Keratinocyte (primary cell): ENCODE data around the gene ELP4.

Experiments
- EZH2 ChIP-seq: IDR thresholded peaks from one replicate; pipeline ENCODE4 v1.6.1; 2012; ENCODE audit warnings: inconsistent platforms, mild to moderate bottlenecking, low read length, moderate library complexity
- TF ChIP-seq, protein P1 (sequence below), 3 experiments: IDR thresholded peaks in 1 of 3; conservative IDR thresholded peaks in 1 of 3; optimal IDR thresholded peaks in 1 of 3; 2 replicates in 2 of 3; 3 replicates in 1 of 3; pipeline versions ENCODE3 to v1.5.1; 2011; ENCODE audit warnings: low read length in 3 of 3, mild to moderate bottlenecking in 3 of 3, moderate library complexity in 2 of 3, control low read depth in 1 of 3, inconsistent platforms in 1 of 3; ENCODE audit not compliant: insufficient read depth in 2 of 3; ENCODE audit errors: extremely low read depth in 1 of 3

DNA sequence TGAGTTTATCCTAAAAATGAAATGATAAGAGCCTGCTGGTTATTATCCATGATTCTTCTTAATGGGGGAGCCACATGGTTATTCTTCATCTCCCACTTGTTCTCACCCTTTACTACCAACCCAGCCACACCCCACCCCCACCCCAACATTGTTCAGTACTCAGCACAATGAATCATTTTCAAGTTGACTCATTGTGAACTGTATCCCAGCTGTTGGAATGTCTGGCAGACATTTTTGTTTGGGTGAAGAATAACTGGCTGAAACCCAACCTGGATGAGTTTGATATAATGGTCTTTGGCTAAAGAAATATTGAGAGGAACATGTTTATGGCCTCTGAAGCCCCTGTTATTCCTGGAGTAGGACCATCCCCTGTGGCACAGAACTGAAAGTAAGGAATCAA lies 136.2 kb downstream of the ELP4 start:
- TF ChIP-seq, protein P1, sequence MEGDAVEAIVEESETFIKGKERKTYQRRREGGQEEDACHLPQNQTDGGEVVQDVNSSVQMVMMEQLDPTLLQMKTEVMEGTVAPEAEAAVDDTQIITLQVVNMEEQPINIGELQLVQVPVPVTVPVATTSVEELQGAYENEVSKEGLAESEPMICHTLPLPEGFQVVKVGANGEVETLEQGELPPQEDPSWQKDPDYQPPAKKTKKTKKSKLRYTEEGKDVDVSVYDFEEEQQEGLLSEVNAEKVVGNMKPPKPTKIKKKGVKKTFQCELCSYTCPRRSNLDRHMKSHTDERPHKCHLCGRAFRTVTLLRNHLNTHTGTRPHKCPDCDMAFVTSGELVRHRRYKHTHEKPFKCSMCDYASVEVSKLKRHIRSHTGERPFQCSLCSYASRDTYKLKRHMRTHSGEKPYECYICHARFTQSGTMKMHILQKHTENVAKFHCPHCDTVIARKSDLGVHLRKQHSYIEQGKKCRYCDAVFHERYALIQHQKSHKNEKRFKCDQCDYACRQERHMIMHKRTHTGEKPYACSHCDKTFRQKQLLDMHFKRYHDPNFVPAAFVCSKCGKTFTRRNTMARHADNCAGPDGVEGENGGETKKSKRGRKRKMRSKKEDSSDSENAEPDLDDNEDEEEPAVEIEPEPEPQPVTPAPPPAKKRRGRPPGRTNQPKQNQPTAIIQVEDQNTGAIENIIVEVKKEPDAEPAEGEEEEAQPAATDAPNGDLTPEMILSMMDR (optimal IDR thresholded peaks at IDR 0.05 in 1 of 3, IDR thresholded peaks at IDR 0.05 in 1 of 3, conservative IDR thresholded peaks at IDR 0.05 in 1 of 3; ENCODE audit: extremely low read depth in 1 of 3, insufficient read depth in 2 of 3, low read length in 3 of 3), result no peak
- no peak for TF ChIP-seq EZH2
